Heart left ventricle (tissue), 16 donors: Measurements from ENCODE around the gene HOMEZ. TPM values are rescaled to one million over a fixed set of nuclear protein-coding genes. Genes with fewer than 3 reads are reported as not detected.
A peak's percentile ranks its signal among the peaks of the same experiment; 100 is the strongest.

Source experiments
- ATAC-seq, 4 donors: fragments of 200-7000 bp; cut with Tn5 transposase; one replicate each; pipeline ENCODE4 v1.9.1; 2020 to 2022; ENCODE audit warnings: moderate library complexity in 4 of 4, mild to moderate bottlenecking in 3 of 4, moderate number of reproducible peaks in 1 of 4
- DNase-seq, 5 donors: peaks; one replicate each; pipeline ENCODE4 v3.0.0-alpha.2; 2020
- H3K27ac ChIP-seq, 12 donors: fragments of 200-600 bp; sonication (generic) in 4 of 12; one replicate each; pipeline versions ENCODE4 v1.5.0 to v1.8.0; 2016 to 2022; ENCODE audit warnings: mild to moderate bottlenecking in 2 of 12
- H3K27me3 ChIP-seq, 9 donors: fragments of 200-600 bp; sonication (generic) in 2 of 9; one replicate each; pipeline versions ENCODE4 v1.5.1 to v1.8.0; 2016 to 2022; ENCODE audit warnings: mild to moderate bottlenecking in 3 of 9
- H3K36me3 ChIP-seq, 9 donors: fragments of 200-600 bp; sonication (generic) in 2 of 9; one replicate each; pipeline versions ENCODE4 v1.5.0 to v1.8.0; 2018 to 2022; ENCODE audit warnings: mild to moderate bottlenecking in 2 of 9
- H3K4me1 ChIP-seq, 12 donors: fragments of 200-600 bp; sonication (generic) in 4 of 12; one replicate each; pipeline versions ENCODE4 v1.5.0 to v1.8.0; 2016 to 2022; ENCODE audit warnings: mild to moderate bottlenecking in 3 of 12
- H3K4me3 ChIP-seq, 12 donors: fragments of 200-600 bp; sonication (generic) in 4 of 12; one replicate each; pipeline versions ENCODE4 v1.5.0 to v1.8.0; 2017 to 2022; ENCODE audit warnings: mild to moderate bottlenecking in 9 of 12, moderate library complexity in 4 of 12
- H3K9me3 ChIP-seq, 12 donors: fragments of 200-600 bp; sonication (generic) in 4 of 12; one replicate each; pipeline versions ENCODE4 v1.5.0 to v1.8.0; 2016 to 2022; ENCODE audit warnings: mild to moderate bottlenecking in 1 of 12
- POLR2A ChIP-seq, 2 donors: fragments of 450-650 bp; IDR thresholded peaks; one replicate each; pipeline ENCODE4 v1.6.1; 2017; ENCODE audit warnings: antibody characterized with exemption in 2 of 2, mild to moderate bottlenecking in 2 of 2, moderate library complexity in 2 of 2
- WGBS, 4 donors: extraction: QIAGEN DNeasy Blood & Tissue Kit in 2 of 4; methylation state at CpG; one replicate each; pipeline versions ENCODE4 v1.1.5 to v1.1.7; 2013 to 2018; 5-methylcytosine and 5-hydroxymethylcytosine counted together
- intact Hi-C, 10 donors: fragments of 100-400 bp; cut with DNase I; formaldehyde crosslinking; loops; one replicate each; pipeline versions ENCODE4 v1.11.1 to v1.14.2; 2022
- polyA plus RNA-seq, 2 donors: library from polyadenylated mRNA; stranded (reverse); fragments of 200-250 nt; gene quantifications; one replicate each; pipeline ENCODE4 v1.2.3, GENCODE V29; 2013
- total RNA-seq, 9 donors: library from RNA; depleted of rRNA in 2 of 9; stranded (reverse); fragments of >200 nt in 2 of 9; fragmentation: NEBNext Ultra II Directional in 3 of 9; extraction: Animal tissue kit (Norgen Biotek cat#: 25700) in 3 of 9; gene quantifications; one replicate each; pipeline versions ENCODE4 v1.1.0 to v1.2.4, GENCODE V29; 2016 to 2023
- TF ChIP-seq, protein P1 (sequence below), 12 donors: fragments of 200-600 bp; sonication (generic) in 4 of 12; IDR thresholded peaks; one replicate each; pipeline versions ENCODE4 v1.5.0 to v1.8.0; 2018 to 2022; ENCODE audit warnings: antibody characterized with exemption in 12 of 12, mild to moderate bottlenecking in 5 of 12
- donor health status: ischemic (EF 13 %, LVEDD 7.1; RV severe dilation, severe dysfunction).
- donor health status: healthy with polysubstance abuse.
- donor health status: DM: no; HTN: yes; CAD: no.
- donor health status: DM: no; HTN: no; CAD: no.
- donor health status: ischemic (EF 25% LVEDD 6.9; RV normal size, moderate dysfunction).
- donor health status: ischemic (EF 25% LVEDD 5.7; RV mildly dilated, moderate dysfunction).
- donor health status: healthy.
- donor health status: DM: yes; HTN: yes; CAD: no.
- donor health status: ischemic (EF 35%, LVEDD 5.7; RV mildly dilated, moderate dysfunction).
- donor health status: nonischemic (EF 11% LVEDD 7.7; RV severe dilation, severe dysfunction).
- donor health status: DM: yes; HTN: yes; CAD: no.
- donor health status: PGD.
- donor health status: ischemic (EF 29% LVEDD 5.4; RV normal size, mild dysfunction).
- donor health status: nonischemic (EF 23%, LVEDD 6.1; RV moderate dilation, normal function).

Gene HOMEZ
- total and polyA plus RNA-seq, 11 donors = 6.2 to 13.0 (median 9.2) TPM

DNA sequence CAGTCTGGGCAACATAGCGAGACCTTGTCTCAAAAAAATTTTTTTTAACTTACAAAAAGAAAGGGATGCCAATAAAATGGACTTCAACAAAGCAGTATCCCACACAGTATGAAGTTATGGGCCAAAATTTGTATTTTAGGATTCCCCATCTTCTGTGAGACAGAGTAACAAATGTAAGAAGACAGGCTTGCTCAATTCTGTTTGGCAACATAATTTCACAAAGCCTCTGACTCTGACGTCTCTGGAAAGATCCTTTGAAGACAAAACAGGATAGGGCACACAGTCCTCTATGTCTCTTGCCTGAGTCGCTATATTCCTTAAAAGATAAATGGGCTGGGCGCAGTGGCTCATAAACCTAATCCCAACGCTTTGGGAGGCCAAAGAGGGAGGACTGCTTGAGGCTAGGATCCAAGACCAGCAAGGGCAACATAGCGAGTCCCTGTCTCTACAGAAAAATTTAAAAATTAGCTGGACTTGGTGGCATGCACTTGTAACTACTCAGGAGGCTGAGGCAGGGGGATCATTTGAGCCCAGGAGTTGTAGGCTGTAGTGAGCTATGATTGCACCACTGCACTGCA lies 1.1 kb upstream of the HOMEZ start:
- peaks cover 0 to 27% (median 17%) of the 10 kb centered on the region in 12 donors for H3K4me1 ChIP-seq
- WGBS, 4 donors = 58 to 72% (median 61%) methylated on average over 6 of the region's 6 CpGs
- DNase-seq (no peak), ATAC-seq (no peak)
- no peaks in the 10 kb centered on the region for H3K27me3 ChIP-seq
- H3K36me3 ChIP-seq = peaks cover 0 to 6% (median 0%) of the 10 kb centered on the region in 9 donors
- H3K27ac ChIP-seq = peak overlapping the region; percentile 70 to 99 (median 95)
- peak overlapping the region; percentile 27 to 97 (median 88) for H3K4me3 ChIP-seq
- intact Hi-C loops = loop anchor here in 3 of 10 donors (2.0 kb wide), 1 partner anchor 14 kb away; no protein-coding TSS in a partner anchor
- no peaks in the 10 kb centered on the region for H3K9me3 ChIP-seq
- TF ChIP-seq, protein P1, sequence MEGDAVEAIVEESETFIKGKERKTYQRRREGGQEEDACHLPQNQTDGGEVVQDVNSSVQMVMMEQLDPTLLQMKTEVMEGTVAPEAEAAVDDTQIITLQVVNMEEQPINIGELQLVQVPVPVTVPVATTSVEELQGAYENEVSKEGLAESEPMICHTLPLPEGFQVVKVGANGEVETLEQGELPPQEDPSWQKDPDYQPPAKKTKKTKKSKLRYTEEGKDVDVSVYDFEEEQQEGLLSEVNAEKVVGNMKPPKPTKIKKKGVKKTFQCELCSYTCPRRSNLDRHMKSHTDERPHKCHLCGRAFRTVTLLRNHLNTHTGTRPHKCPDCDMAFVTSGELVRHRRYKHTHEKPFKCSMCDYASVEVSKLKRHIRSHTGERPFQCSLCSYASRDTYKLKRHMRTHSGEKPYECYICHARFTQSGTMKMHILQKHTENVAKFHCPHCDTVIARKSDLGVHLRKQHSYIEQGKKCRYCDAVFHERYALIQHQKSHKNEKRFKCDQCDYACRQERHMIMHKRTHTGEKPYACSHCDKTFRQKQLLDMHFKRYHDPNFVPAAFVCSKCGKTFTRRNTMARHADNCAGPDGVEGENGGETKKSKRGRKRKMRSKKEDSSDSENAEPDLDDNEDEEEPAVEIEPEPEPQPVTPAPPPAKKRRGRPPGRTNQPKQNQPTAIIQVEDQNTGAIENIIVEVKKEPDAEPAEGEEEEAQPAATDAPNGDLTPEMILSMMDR (IDR thresholded peaks at IDR 0.05) = no peak
- no peak for TF ChIP-seq POLR2A (IDR thresholded peaks at IDR 0.05)

DNA sequence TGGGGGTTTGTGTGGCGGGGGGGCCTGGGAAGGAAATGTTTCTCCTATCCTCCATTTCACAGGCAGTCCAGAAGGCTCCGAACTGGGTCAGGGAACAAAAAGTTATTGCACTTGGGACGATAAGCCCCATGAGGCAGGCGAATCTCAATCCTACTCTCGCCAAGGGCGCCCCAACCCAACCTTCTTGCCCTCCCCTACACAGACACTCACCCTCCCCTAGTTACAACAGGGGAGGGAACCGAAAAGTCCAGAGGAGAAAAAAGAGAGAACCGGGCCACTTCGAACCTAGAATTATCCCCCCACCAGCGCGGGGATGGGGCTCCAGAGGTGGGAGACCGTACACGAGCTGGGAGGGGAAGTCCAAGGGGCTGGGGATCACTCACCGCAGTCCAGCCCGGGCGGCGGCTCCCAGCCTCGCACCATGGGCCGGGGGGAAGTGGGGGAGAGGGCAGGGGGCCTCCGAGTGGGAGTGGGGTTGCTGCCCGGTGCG lies 357 bp downstream of the HOMEZ start:
- no peaks in the 10 kb centered on the region for H3K9me3 ChIP-seq
- peaks cover 0 to 6% (median 0%) of the 10 kb centered on the region in 9 donors for H3K36me3 ChIP-seq
- intact Hi-C loops = loop anchor here in 4 of 10 donors (1.0 to 2.0 kb wide), 2 partner anchors 15 kb away; no protein-coding TSS in a partner anchor
- peak; percentile 0 to 43 (median 5) for ATAC-seq
- H3K4me3 ChIP-seq = peak overlapping the region; percentile 65 to 97 (median 88)
- TF ChIP-seq POLR2A (IDR thresholded peaks at IDR 0.05) = no peak
- TF ChIP-seq, protein P1 (IDR thresholded peaks at IDR 0.05) = no peak
- no peaks in the 10 kb centered on the region for H3K27me3 ChIP-seq
- DNase-seq = no peak
- WGBS, 4 donors = 1 to 2% (median 1%) methylated on average over 16 to 22 of the region's 22 CpGs
- H3K27ac ChIP-seq = peak overlapping the region; percentile 58 to 99 (median 96)
- H3K4me1 ChIP-seq = peaks cover 0 to 27% (median 17%) of the 10 kb centered on the region in 12 donors

DNA sequence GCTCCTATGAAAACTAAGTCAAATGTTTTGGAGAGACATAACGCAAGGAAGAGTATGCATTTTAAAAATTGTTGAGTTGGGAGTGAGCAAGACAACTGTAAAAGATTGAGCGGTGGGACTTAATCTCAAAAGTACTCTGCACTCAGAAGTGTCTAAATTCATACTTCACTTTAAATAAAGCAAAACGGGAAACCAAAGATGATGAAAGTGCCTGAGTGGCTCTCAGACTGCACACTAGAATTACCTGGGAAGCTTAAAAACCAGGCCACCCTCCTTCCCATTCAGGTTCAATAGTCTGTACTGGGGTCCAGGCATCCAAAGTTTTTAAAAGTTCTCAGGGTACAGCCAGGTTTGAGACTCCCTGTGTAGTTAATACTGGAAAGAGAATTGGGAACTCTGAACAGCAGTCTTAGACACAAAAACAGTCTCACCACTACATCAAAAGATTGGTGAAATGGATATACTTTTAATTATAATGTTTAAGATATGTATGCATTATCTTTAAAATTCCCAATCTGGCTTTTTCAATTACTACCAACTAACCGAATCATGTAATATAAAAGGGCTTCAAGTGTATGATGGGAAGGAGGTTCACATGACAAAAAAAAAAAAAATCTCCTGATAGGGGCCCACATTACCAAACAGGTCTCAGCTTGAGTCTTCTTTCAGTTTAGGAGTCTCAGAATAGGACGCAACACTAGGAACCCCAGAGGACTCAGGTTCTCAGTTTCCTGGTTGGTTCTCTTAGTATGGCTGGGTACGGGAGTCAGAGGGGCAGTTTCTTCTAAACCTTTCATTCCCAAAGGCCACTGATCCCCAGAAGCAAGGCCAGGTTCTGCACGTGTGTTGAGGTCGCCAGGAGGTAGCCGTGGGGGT lies 1.0 kb downstream of the HOMEZ start:
- 19 to 27% (median 23%) methylated on average over 7 to 9 of the region's 9 CpGs for WGBS, 4 donors
- ATAC-seq (peak in 1 of 4 donors; percentile 1), DNase-seq (no peak)

More for the DNA sequence above, 1.0 kb downstream of the HOMEZ start:
- peak overlapping the region; percentile 65 to 97 (median 88) for H3K4me3 ChIP-seq
- H3K27me3 ChIP-seq = no peaks in the 10 kb centered on the region
- H3K9me3 ChIP-seq = no peaks in the 10 kb centered on the region
- TF ChIP-seq POLR2A (IDR thresholded peaks at IDR 0.05) = no peak
- TF ChIP-seq, protein P1 (IDR thresholded peaks at IDR 0.05) = no peak
- intact Hi-C loops = loop anchor here in 1 of 10 donors (1.0 kb wide), 1 partner anchor 15 kb away; no protein-coding TSS in a partner anchor
- peak overlapping the region; percentile 58 to 99 (median 96) for H3K27ac ChIP-seq
- H3K4me1 ChIP-seq = peaks cover 0 to 28% (median 19%) of the 10 kb centered on the region in 12 donors
- H3K36me3 ChIP-seq = peaks cover 0 to 6% (median 0%) of the 10 kb centered on the region in 9 donors
